Cardiac muscle cell (in vitro differentiated cells and primary cell): ENCODE data around the gene CSF1R. TPM values are rescaled to one million over a fixed set of nuclear protein-coding genes. Genes with fewer than 3 reads are reported as not detected.

Experiments used
- DNase-seq, 2 donors: peaks; one replicate each; pipeline versions ENCODE4 v3.0.0 to v3.0.0-alpha.2; 2010 to 2017; ENCODE audit warnings: low read depth in 1 of 2, low spot score in 1 of 2
- H3K27ac ChIP-seq: fragments of 200-600 bp; sonication (generic); 2 replicates; pipeline ENCODE4 v1.5.1; 2016
- H3K27me3 ChIP-seq: fragments of 200-600 bp; sonication (generic); 2 replicates; pipeline ENCODE4 v1.6.0; 2016; ENCODE audit warnings: control low read depth
- H3K36me3 ChIP-seq: fragments of 200-600 bp; sonication (generic); 2 replicates; pipeline ENCODE4 v1.5.1; 2016; ENCODE audit warnings: control low read depth
- H3K4me1 ChIP-seq: fragments of 200-600 bp; sonication (generic); 2 replicates; pipeline ENCODE4 v1.8.1; 2017; ENCODE audit warnings: low read depth, mild to moderate bottlenecking, mixed run types
- H3K4me3 ChIP-seq: fragments of 200-600 bp; sonication (generic); 2 replicates; pipeline ENCODE4 v1.5.1; 2016; ENCODE audit warnings: mild to moderate bottlenecking
- H3K9me3 ChIP-seq: fragments of 200-600 bp; sonication (generic); 2 replicates; pipeline ENCODE4 v1.5.1; 2017; ENCODE audit warnings: low read depth, mild to moderate bottlenecking, control low read depth
- CTCF ChIP-seq: IDR thresholded peaks from 2 replicates; pipeline ENCODE4 v1.5.1; 2012; ENCODE audit warnings: low read depth, mild to moderate bottlenecking, low read length
- polyA plus RNA-seq: library from polyadenylated mRNA; unstranded; fragments of >200 nt; fragmentation: Nextera tagmentation; extraction: Ambion mirVana; gene quantifications from 2 replicates; pipeline ENCODE4 v1.2.1, GENCODE V29; 2016
- total RNA-seq: library from RNA; depleted of rRNA; stranded (reverse); fragments of >200 nt; gene quantifications from 2 replicates; pipeline ENCODE4 v1.2.3, GENCODE V29; 2016

Gene CSF1R
- total and polyA plus RNA-seq, 2 experiments from 2014 or later, result 0.48 TPM; not detected in 1

GRCh38 chr5:150122536-150123481 is 36.5 kb upstream of the CSF1R start:
- Histone ChIP-seq H3K9me3 (no peaks in the 10 kb centered on the region), H3K27ac (no peak overlapping the region), H3K27me3 (no peaks in the 10 kb centered on the region), H3K4me1 (no peaks in the 10 kb centered on the region), H3K4me3 (no peak overlapping the region), H3K36me3 (no peaks in the 10 kb centered on the region)
- TF ChIP-seq CTCF, result no peak
- no peak for DNase-seq

- H3K27ac ChIP-seq, result no peak overlapping the region
- no peak overlapping the region for H3K4me3 ChIP-seq
- no peaks in the 10 kb centered on the region for H3K9me3 ChIP-seq
- H3K27me3 ChIP-seq, result no peaks in the 10 kb centered on the region
- H3K36me3 ChIP-seq, result no peaks in the 10 kb centered on the region
- H3K4me1 ChIP-seq, result no peaks in the 10 kb centered on the region
- peak; percentile 18 for TF ChIP-seq CTCF
- no peak for DNase-seq
Observed at GRCh38 chr5:150122158-150122510, 35.8 kb upstream of the CSF1R start.

GRCh38 chr5:150121448-150122157 is 35.2 kb upstream of the CSF1R start:
- Histone ChIP-seq H3K4me1 (no peaks in the 10 kb centered on the region), H3K27ac (no peak overlapping the region), H3K36me3 (no peaks in the 10 kb centered on the region), H3K9me3 (no peaks in the 10 kb centered on the region), H3K27me3 (no peaks in the 10 kb centered on the region), H3K4me3 (no peak overlapping the region)
- DNase-seq, result no peak
- no peak for TF ChIP-seq CTCF

GRCh38 chr5:150120617-150121447 is 34.5 kb upstream of the CSF1R start:
- peaks cover under 1% of the 10 kb centered on the region for H3K4me1 ChIP-seq
- H3K4me3 ChIP-seq, result no peak overlapping the region
- TF ChIP-seq CTCF, result no peak
- H3K9me3 ChIP-seq, result no peaks in the 10 kb centered on the region
- DNase-seq, result no peak
- H3K27ac ChIP-seq, result no peak overlapping the region
- H3K36me3 ChIP-seq, result no peaks in the 10 kb centered on the region
- no peaks in the 10 kb centered on the region for H3K27me3 ChIP-seq

GRCh38 chr5:150120062-150120441 is 33.7 kb upstream of the CSF1R start:
- H3K4me3 ChIP-seq, result no peak overlapping the region
- peaks cover 9% of the 10 kb centered on the region for H3K4me1 ChIP-seq
- H3K9me3 ChIP-seq, result no peaks in the 10 kb centered on the region
- no peak for TF ChIP-seq CTCF
- no peaks in the 10 kb centered on the region for H3K36me3 ChIP-seq
- H3K27ac ChIP-seq, result no peak overlapping the region
- no peaks in the 10 kb centered on the region for H3K27me3 ChIP-seq
- no peak for DNase-seq
